HG03442 (cell line): ENCODE results near the gene SLC9A9.

ENCODE experiments used
- ATAC-seq: cut with Tn5 transposase; IDR thresholded peaks from one replicate; pipeline ENCODE4 v1.9.1; 2021; ENCODE audit warnings: mild to moderate bottlenecking, moderate library complexity; ENCODE audit not compliant: unreplicated experiment

The SLC9A9 gene

DNA sequence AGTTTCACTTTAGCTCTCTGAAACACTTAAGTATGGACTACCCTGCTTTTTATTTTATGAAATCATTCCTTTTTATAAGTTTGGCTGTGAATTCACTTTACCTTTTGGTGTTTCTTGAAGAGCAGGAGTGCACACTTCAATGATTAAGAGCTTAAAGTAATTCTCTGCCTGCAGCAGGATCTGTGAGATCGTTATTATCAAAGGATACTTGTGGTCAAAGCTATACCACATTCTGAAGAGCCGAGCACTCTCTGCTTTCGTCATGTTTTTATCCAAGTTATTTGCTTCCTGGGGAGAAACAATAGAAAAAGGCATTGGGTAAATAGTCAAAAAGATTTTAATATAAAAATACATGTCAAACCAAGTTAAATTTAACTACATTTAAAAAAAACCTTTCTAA lies 485.0 kb downstream of the SLC9A9 start:
- ATAC-seq = no peak

DNA sequence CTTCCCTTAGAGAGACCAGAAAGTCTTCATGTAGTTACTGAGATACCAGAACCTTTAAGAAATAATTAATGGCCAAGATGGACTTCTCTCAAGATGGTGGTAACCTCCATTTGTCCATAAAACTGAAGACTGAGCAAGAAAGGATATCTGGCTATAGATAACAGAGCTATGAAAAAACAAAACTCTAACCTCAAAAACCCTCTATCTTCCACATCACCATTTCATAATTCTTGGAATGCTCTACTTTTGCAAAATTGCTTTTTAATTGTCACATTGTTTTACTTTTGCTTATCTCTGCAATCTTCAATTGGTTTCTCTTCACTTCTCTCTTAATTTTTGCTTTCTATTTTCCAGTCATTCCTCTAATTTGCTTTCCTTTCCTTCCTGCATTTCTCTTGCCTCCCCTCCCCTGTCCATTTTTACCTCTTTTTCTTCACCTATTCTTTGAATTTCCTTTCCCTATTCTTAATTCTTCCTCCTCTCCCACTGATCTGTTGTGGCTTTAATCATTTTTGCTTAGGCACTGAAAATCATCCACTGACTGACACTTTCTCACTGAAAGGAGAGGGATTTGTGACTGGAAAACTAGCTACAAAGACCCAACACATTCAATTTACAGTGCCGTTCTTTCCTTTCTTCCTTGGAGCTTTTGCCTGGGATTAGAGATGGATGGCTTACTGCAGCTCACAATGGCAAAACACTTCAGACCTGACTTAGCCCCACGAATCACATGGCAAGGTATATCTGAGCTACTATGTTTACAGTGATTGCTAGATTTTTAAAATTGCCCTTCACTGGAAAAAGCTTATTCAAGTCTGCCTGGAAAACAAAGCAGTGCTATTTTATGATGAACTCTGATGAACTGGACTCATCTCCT lies 485.9 kb downstream of the SLC9A9 start:
- ATAC-seq = no peak

DNA sequence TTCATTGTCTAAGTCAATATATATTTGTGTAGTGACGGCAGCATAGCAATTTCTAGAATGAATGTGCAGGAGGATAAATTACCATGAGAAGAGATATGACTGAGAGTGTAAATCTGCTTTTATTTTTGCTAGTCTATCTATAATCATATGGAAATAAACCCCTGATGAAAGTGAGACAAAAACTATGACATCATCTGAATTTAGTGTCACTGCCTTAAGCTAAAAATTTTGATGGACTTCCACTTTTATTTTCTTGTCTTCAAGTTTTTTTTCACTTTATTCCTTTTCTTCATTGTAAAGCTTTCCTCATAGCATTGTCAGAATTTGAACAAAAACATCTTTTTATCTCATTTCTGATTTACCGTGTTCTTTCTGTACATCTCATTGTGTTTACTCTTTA lies 486.7 kb downstream of the SLC9A9 start:
- no peak for ATAC-seq

DNA sequence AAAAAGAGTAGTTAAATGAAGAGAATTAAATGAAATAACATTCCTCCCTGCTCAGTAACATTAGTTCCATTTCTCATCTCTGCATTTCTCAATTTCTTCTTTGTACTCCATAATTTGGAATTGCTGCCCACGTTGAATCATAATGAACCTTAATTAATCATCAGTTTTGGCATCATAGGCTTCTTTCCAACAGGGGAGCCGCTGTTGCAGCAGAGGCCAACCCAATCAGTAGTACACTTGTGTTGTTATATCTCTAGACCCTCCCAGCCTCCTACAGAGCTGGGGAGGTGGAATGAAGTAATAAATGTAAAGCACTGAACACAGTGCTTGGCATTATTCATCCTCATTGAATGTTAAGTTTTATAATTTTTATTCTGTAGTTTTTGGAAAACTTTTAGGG lies 488.0 kb downstream of the SLC9A9 start:
- ATAC-seq = no peak

DNA sequence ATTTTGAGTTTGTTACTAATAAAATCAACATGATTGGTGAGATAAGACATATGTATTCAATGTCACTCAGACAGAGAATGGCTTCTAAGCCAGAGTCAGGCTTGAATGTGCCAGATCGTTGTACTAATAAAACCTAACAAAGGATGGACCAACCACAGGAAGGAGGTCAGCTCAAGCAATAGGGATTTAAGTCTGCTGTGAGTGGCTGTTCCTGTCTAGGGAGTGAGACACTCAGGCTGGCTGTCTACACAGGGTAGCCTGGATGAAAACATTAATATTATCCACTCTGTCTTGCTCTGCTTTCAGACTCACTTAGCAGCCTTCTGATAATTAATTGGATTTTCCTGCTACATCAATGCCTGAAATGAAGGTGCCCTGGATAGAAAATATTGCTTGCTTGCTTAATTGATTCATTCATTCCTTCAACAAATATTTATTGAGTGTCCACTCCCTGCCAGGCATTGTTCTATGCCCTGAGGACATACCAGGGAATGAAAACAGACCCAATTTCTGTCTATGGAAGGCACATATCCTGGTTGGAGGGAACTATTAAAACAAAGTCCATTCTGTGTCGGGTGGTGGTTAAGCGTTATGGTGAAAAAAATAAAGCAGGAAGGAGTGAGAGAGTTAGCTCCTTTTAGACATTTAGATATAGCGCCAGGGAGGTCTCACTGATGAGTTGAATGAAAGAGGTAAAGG lies 489.3 kb downstream of the SLC9A9 start:
- ATAC-seq = no peak

DNA sequence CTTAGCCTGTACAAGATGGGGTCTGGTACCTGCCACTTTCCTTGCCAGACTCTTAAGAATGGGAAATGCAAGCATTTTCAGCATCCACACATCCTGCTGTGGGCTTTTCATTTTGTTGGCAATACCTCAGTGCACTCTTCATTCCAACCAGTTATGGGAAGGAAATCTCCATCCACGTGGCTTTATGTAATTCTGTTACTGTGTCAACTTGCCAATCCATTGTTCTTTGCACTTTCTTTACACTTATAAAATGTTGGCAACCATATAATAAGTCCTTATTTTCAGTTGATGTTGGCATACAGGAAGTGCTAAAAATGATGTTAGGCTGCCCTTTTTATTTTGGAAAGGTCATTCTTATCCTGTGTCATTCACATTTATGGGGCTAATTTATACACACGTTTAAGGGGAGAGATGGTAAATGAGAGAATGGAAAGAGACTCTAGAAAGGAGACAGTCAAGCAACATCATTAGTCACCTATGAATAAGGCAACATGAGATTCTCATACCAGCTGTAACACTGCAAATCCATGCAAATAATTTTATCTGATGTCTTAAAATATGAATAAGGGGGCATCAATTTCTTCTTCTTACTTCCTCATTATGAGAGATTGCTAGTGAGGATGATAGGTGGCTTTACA lies 490.0 kb downstream of the SLC9A9 start:
- no peak for ATAC-seq

DNA sequence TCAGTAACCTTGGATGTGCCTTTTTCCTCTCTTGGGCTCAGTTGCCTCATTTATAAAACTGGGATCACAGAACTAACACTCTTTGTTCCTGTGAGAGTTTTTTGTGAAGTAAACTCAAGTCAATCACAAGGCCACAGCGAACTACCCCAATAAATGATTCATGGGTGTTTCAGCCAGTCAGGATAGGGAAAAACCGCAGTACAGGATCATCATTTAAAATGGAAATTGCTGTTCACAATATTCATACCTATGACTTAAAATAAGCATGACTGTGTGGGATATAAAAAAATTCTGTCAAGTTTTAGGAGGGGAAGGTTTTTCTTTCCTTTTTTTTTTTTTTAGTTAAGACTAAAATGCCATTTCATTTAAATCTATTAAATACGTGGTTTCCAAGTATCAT lies 490.6 kb downstream of the SLC9A9 start:
- no peak for ATAC-seq

DNA sequence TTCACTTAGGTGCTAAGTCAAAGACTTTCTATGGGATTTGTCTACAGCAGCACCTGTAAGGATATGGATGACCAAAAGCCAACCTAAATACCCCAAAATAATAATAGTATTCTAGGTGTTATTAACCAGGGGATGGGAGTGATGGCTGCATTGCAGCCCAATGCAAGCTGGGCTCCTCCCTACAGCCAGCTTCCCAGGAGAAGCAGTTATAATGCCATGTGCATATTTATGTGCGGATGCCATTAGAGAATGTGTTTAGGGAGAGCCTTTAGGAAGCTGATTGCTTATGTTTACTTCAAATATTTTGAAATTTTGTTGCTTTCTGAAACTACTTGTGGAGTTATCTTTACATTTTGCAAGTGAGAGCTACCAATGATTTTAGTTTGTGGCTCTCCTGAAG lies 491.4 kb downstream of the SLC9A9 start:
- ATAC-seq = no peak

DNA sequence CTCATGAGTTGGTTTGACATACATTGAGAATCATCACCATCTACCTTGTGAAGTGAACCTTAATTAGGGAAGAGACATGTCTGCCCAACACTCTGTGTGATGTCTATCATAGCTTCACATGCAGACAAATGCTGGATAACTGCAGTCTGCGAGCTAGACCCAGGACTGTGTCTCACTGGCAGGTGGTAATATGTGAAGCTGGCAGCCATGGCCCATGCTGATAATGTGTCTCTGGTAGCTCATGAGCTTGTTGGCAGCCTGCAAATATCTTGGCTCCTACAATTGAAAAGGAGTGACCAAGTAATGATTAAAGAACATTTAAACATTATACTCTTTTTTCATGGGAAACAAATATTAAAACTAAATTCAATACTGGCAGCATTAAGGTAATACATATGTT lies 493.9 kb downstream of the SLC9A9 start:
- no peak for ATAC-seq

DNA sequence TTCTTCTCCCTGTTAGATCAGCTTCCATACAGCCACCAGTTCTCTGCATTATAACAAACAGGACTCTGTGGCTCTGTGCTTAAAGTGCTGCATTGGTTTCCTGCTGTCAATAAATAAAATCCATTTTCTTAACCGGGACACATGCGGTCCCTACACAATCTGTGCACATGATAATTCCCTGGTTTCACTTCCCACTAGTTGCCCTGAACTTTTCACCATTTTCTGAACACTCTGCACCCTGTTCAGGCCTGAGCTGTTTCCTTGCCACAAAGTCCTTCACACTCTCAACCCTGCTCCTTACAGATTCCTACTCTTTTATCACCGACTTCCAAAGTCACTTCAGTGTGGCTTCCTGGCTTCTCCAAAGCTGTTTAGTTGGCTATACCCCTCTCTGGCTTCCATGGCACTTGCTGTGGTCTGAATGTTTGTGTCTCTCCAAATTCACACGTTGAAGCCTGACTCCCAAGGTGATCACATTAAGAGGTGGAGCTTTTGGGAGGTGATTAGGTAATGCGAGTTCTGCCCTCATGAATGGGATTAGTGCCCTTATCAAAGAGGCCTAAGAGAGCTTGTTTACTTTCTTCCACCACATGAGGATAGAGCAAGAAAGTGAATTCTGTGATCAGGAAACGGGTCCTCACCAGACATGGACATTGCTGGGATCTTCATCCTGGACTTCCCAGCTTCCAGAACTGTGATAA lies 495.3 kb downstream of the SLC9A9 start:
- no peak for ATAC-seq

DNA sequence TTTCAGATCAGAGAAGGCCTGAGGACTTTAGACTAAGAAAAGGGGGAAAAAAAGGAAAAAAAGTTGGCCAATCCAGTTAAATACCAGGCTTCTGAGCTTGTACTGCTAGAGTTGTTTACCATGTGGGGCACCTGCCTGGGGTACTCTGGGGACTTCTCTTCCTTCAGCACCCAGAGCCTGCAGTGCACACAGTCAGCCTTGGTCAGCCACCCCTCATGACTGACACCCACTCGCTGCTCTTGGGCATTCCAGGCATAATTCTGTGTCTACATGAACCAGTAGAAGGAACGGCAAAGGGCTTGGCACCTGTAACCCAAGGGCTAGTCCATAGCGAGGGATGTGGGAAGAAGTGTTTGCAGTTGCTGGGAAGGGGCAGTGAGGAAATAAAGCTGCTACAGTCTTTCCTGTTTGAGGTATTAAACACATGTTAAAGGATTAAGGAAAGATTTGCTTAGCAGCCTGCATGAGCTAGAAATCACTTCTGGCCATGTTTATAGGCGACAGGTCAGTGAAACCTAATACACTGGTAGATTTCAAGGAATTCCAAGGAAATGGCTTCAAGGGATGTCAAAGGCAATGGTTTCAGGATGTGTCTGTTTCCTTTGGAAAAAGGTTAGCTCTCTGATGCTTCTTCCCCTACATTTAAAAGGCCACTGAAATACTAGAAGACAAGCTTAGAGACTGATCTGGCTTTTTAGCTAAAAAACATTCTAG lies 496.2 kb downstream of the SLC9A9 start:
- ATAC-seq = no peak

DNA sequence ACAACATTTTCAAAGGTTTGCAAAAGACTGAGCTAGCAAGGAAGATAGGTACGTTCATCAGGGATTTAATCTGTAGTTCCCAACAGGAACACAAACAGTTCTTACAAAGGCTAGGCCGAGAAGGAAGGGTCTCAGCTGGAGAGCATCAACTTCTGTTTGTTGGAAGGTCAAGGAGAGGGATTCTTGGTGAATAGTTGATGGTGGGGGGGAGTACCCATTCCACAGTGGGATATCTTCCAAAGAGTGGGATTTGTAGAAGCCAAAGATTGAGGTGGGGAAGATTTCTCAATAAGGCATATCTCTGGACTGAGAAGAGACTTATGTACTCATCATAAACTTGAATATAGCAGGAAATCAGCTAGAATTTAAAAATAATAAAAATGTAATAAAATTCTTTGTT lies 496.9 kb downstream of the SLC9A9 start:
- no peak for ATAC-seq

DNA sequence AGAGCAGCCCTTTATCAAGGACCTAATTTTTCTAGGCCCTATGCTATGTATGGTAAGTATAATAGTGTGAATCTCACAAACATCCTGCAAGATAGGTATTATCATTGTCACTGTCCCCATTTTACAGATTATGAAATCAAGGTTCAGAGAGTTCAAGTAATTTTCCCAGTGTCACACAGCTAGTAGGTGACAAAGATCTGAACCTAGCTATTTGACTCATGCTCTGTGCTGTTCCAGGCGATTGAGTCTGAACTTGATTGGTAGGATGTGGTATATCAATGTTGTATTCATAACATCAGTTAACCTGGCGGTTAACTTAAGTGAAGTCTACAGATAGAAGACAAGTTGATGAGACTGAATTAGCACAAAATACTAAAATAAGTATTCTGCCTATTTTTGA lies 498.8 kb downstream of the SLC9A9 start:
- no peak for ATAC-seq

DNA sequence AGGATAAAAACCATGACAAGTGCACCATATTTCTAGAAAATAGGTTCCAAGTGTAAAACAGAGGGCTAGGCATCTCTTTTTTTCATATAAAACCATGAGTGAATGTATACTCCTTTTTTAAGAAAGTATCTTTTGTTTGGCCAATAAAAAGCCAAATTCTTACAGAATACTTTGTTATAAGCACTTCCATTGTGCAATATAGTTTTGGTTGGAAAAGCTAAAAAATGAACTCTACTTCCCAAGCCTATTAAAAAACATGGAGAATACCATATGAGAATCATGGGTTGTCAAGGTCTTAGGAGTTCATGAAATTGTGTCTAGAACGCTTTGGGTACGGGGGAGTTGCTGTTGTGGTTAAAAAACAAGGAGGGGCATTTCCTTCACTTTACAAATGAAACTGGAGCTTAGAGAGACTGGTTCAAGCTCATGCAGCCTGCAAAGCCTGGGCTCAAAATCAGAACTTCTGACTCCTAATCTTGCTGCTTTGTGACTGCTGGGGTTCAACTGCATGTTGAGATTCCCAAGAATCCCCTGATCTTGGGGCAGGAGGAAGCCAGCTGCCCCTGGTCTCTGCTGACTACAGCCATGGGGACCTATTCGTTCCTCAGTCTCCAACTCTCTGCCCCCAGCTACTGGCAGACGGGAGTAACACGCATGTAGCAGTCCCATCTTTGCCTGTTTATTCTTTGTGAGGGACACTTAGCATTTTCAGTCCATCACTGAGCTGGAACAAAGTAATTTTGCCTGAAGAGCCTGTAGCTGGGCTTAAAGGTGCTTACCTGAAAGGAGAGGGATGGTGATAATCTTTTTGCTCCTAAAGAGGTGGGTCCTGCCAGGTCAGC lies 499.6 kb downstream of the SLC9A9 start:
- ATAC-seq = no peak

DNA sequence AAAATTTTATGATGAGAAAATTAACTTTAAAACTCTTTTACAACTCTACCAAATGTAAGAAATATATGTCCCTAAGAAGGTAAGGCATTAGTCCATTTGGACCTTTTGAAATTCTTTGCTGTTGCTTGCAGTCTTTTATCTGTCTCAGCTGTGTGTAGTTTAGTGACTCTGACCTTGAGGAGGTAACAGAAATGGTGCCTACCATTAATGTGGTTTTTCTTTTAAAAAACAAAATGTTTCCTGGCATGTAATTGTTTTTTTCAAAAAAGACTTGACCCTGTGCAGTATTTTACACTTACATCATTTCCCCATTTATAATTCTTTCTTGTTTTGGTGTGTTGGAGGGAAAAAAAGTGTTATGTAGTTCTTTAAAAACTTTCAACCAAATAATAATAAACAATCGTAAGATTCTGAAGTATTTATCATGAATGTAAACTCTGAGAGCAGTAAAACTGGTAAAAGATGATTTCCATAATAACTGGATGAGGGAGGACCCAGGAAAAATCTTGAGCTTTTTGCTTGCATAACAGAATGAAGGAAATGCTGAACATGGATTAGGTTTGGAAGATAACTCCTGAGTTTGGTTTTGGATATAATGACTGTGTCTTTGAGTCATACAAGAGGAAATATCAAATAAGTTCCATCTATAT lies 503.6 kb downstream of the SLC9A9 start:
- ATAC-seq = no peak

DNA sequence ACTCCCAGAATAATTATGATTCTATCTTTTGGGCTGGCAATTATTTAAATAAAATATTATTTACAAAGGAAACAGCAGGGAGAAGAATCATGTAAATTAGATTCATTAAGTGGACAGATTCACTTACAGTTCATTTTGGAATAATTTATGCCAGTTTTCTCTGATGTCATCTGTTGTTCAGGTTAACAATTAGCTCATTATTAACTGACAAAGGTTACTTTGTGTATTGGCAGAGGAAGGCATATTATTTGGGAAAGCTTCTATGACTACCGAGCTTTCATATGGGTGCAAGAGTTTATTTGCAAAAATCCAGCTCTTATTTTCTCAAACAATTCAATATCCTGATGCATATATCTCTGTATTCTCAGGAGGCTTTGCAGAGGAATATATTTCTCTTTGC lies 504.3 kb downstream of the SLC9A9 start:
- ATAC-seq = no peak

DNA sequence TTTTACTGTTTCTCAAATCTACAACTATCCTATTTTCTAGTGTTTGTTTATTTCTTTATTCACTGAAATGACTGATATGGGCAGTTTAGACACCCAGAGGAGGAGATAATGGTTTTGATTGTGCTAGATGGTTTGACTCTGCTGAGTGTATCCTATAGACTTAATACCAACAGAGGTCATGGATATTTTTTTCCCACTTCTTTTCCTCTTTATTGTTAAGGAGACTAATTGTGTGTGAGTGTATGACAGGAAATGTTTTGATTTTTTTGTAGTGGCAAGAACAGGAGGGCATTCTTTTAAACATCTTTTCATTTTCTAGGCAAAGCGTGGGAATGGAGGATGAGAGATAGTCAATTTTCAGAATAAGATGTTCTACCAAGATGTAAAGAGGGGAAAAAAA lies 505.2 kb downstream of the SLC9A9 start:
- no peak for ATAC-seq

DNA sequence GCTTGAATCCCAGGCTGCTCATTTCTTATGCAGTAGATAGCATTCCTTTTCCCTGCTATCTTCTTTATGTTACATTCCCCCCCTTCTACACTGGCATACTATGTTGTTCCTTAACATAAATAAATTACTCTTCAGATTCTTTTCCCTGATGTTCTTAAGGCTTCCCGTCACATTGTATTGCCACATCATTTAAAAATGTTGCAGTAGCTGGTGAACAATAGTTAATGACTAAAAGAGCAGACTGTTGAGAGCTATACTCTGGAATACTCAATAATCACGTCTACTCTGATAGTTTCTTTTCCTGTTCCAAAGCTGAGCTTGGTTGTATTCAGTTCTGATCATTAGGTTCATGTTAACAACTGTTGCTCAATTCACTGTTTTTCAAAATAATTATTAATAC lies 508.8 kb downstream of the SLC9A9 start:
- no peak for ATAC-seq

DNA sequence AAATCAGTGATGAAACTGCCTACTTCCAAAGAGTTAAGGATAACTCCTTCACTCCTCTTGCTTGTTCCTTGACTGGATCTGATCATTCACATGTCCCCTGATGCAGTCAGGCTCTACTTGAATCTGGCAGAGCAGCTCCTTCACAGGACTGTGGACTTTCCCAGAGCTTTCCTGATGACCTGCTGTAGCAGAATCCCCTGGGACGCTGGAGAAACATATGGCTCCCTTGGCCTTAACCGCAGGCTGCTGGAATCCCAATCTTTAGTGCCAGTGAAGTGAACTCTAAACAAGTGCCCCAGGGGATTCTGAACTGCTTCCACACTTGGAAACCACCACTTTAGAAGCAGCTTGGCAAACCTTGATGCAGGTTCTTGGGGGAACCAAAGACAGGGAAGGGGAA lies 510.9 kb downstream of the SLC9A9 start:
- ATAC-seq = no peak
